Measurements from ENCODE around the gene TBK1.

DNA sequence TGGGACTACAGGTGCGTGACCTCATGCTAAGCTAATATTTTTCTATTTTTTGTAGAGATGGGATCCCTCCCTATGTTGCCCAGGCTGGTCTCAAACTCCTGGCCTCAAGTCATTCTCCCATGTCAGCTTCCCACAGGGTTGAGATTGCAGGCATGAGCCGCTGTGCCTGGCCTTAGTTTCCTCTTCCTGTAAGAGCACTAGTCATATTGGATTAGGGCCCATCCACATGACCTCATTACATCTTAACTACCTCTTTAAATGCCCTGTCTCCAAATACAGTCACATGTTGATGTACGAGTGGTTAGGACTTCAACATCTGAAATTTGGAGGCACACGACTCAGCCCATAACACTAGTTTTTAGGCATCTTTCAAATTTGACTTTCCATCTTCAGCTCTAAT is 86.2 kb downstream of the TBK1 start:
- TF ChIP-seq SIN3A (IDR thresholded peaks at IDR 0.05; ENCODE audit: low read depth, low read length) = no peak
- TF ChIP-seq POLR2AphosphoS5 (IDR thresholded peaks at IDR 0.05; ENCODE audit: low read length) = no peak
- TF ChIP-seq, protein P1, sequence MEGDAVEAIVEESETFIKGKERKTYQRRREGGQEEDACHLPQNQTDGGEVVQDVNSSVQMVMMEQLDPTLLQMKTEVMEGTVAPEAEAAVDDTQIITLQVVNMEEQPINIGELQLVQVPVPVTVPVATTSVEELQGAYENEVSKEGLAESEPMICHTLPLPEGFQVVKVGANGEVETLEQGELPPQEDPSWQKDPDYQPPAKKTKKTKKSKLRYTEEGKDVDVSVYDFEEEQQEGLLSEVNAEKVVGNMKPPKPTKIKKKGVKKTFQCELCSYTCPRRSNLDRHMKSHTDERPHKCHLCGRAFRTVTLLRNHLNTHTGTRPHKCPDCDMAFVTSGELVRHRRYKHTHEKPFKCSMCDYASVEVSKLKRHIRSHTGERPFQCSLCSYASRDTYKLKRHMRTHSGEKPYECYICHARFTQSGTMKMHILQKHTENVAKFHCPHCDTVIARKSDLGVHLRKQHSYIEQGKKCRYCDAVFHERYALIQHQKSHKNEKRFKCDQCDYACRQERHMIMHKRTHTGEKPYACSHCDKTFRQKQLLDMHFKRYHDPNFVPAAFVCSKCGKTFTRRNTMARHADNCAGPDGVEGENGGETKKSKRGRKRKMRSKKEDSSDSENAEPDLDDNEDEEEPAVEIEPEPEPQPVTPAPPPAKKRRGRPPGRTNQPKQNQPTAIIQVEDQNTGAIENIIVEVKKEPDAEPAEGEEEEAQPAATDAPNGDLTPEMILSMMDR (IDR thresholded peaks at IDR 0.05 in 2 of 3, conservative IDR thresholded peaks at IDR 0.05 in 1 of 3; ENCODE audit: control insufficient read depth in 2 of 3, extremely low read depth in 1 of 3, insufficient read depth in 1 of 3, low read depth in 3 of 3, low read length in 3 of 3) = no peak
- TF ChIP-seq, protein P2, sequence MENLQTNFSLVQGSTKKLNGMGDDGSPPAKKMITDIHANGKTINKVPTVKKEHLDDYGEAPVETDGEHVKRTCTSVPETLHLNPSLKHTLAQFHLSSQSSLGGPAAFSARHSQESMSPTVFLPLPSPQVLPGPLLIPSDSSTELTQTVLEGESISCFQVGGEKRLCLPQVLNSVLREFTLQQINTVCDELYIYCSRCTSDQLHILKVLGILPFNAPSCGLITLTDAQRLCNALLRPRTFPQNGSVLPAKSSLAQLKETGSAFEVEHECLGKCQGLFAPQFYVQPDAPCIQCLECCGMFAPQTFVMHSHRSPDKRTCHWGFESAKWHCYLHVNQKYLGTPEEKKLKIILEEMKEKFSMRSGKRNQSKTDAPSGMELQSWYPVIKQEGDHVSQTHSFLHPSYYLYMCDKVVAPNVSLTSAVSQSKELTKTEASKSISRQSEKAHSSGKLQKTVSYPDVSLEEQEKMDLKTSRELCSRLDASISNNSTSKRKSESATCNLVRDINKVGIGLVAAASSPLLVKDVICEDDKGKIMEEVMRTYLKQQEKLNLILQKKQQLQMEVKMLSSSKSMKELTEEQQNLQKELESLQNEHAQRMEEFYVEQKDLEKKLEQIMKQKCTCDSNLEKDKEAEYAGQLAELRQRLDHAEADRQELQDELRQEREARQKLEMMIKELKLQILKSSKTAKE (IDR thresholded peaks at IDR 0.05; ENCODE audit: low read depth, poor library complexity, severe bottlenecking) = no peak
- no peak for TF ChIP-seq SMARCA5 (IDR thresholded peaks at IDR 0.05)
- no peak for TF ChIP-seq SRF (IDR thresholded peaks at IDR 0.05; ENCODE audit: low read depth in 2 of 2, low read length in 2 of 2)
- no peak for TF ChIP-seq NFIC (IDR thresholded peaks at IDR 0.05; ENCODE audit: low read depth, low read length)
- TF ChIP-seq EP300 (IDR thresholded peaks at IDR 0.05; ENCODE audit: borderline replicate concordance in 1 of 2, control insufficient read depth in 1 of 2, low read depth in 2 of 2, low read length in 2 of 2) = no peak

All from GM12878 (cell line).